Islet of Langerhans (tissue), 1 donor: Measurements from ENCODE around the gene ZBTB7C.

Source experiments
- FAIRE-seq: peaks from one replicate; lab custom pipeline; 2011; peaks lifted over from hg19 to GRCh38; lab: Jason Lieb, UNC

The ZBTB7C gene

DNA sequence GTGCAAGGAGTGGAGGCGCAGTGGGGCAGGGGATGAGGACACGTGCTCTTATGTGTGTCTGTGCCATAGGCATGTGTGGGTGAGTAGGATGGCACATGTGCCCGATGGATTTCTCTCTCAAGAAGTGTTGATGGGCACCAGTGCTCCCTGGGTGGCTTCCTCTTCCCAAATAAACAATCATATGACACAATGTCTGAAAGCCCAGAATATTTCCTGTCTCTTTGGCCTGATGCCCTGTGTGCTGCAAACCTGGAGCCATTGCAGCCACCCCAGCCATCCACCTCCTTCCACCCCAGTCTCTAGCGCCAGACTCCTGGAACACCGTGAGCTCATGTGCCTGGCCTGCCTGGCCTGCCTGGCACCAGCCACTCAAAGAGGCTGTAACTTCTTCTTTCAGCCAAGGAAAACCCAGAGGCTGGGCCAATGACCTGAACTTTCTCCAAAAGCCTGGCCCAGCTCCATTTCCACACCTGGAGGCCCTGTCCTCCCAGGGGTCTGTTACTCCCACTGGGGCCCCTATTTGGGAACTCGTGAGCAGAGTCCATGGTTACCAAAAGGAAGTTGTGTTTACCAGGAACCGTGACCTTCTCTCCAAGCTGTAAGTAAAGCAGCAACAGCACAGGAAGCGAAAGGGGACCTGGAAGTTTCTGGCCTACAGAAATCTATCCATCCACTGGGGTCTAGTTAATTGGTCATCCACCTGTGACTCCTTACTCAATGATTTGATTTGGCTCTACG lies 9.5 kb upstream of the ZBTB7C start:
- no peak for FAIRE-seq

- FAIRE-seq = no peak
These were observed 8.8 kb upstream of the ZBTB7C start for GRCh38 chr18:48417985-48418384.

DNA sequence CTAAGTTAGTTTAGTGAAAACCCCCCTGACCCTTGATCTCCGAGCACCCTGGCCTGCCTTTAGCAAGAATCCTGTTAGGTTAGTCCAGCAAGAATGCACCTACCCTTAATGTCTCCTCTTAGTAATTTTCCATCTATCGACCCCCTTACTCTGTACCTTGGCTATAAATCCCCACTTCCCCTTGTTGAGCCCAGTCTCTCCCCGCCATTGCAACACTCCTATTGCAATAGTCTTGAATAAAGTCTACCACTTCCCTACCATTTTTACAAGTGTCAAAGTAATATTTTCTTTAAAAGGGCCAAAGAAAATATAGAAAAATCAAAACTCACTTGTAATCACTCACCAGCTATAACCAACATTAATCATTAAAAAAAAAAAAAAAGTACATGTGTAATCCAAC lies 4.2 kb upstream of the ZBTB7C start:
- no peak for FAIRE-seq

GRCh38 chr18:48412339-48412929 lies 3.3 kb upstream of the ZBTB7C start:
- peak; percentile 88 for FAIRE-seq

DNA sequence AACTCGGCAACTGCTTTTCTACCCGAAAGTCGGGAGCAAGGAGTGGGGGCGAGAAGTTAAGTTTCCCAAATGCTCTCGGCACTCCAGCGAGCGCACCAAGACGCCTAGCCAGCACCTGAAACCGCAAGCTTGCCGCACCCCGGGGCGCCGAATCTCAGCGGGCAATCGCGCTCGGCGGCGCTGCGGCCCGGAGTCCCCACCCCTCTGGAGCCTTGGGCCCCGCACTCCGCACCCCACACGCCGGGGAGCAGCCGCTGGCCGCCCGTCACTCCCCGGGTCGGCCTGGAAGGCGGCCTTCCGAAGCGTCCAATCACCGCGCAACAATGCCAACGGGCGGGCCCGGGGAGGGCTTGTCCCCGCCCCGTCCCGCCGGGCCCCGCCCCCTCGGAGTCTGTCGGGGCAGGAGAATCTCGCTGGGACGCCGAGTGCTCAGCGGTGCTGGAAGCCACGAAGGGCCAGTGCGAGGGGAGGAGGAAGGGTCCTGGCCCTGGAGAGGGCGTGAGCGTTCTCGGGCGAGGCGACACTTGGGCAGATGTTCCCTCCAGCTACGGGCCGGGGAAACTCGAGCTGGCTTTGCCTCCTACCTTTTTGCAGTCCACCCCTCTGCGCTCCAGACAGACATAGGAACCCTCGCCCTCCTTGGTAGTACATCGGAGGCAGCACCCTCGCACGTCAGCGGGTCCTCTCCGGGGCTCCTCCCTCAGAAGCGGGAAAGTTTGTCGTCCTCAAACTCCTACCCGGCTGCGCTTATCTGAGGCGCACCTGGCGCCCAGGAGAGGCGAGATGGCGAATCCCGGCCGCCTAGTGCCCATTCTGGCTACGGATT lies 1.1 kb upstream of the ZBTB7C start:
- no peak for FAIRE-seq

DNA sequence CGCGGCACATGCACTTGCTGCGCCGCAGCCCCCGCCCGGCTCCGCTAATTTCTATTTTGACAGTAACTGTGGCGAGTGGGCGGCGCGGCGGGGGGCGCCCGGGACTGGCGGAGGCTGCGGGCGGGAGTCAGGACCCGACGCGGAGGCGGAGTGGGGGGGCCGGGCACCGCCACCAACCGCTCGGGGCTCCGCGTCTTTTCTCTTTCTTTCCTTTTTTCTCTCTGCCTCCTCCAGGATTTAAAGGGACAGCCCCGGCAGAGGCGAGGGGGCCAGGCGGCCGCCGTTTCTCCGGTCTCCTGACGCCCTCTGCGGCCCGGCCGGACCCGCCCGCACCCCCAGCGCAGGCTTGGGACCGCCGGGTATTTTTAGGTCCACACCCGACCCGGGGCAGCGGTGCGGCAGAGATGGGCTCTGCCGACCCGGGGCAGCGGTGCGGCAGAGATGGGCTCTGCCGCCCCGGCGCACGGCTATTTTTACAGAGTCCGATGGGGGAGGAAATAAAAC lies 460 bp upstream of the ZBTB7C start:
- FAIRE-seq = no peak

GRCh38 chr18:48408111-48408726 lies 964 bp downstream of the ZBTB7C start:
- no peak for FAIRE-seq

DNA sequence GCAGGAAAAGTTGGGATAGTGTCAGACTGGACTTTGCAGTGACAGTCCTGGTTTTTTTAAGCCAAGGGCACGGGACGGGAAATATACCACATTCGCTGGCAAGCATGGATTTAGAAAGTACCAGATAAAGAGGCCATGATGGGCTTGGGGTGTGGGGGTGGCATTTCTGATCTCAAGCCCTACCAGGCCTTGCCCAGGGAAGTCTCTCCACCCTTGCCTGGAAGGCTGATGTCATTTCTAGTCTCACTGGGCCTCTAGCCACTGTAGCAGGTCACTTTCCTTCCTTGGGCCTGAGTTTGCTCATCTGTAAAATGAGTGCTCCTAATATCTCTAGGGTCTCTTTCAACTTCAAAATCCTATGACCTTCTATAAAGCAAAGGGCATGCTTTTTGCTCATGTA lies 1.8 kb downstream of the ZBTB7C start:
- no peak for FAIRE-seq

DNA sequence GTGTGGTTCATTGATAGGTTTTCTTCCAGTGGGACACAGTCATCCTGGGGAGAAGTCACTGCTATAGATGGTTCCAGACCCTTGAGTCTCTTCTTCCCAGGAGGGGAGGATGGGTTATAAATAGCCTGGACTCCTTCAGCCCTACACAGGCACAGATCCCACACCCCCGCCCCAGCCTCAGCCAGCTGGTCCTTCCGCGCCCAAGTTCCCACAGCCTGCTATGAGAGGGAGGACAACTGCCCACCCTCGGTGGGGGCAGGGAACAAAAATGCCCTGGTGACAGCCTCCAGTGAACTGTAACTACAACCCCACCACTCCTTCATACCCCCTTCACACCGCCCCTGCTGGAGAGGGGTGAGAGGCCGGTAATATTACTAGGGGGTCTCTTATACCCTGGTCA lies 3.2 kb downstream of the ZBTB7C start:
- FAIRE-seq = no peak

DNA sequence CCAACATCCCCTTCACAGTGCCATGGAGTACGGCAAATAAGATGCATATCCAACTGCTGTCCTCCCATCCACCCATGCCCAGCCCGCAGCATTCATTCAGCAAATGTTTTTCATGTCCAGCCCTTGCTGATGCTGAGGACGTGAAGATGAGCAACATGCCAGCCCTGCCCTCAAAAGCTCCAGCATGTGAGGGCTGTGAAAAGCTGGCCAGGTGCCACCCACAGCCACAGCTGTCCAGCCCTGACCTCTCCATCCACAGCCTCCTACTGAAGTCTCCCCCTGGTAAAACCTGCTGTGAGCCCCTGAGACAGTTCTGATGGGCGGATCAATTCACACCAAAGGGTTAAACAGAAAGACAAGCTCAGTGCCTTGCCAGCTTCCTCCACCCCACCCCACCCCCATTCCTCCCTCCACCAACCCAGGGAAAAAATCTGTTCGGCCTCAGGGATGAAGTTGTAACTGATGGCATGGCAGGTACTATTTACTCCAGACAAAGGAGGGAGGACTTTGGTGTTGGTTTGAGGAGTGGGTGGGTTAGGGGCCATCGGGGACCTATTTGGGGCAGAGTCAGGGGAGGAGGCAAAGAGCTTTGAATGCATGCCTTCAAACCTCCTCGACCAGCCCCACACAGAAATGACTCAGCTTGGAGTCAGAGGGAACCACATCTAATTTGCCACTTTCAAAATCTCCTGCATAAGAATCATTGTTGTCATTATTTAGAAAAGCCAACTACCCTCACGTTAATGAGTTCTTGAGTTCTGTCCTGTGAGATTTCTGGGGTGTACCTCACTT lies 4.3 kb downstream of the ZBTB7C start:
- no peak for FAIRE-seq

- FAIRE-seq = no peak
These were observed 6.2 kb downstream of the ZBTB7C start for GRCh38 chr18:48402953-48403352.

DNA sequence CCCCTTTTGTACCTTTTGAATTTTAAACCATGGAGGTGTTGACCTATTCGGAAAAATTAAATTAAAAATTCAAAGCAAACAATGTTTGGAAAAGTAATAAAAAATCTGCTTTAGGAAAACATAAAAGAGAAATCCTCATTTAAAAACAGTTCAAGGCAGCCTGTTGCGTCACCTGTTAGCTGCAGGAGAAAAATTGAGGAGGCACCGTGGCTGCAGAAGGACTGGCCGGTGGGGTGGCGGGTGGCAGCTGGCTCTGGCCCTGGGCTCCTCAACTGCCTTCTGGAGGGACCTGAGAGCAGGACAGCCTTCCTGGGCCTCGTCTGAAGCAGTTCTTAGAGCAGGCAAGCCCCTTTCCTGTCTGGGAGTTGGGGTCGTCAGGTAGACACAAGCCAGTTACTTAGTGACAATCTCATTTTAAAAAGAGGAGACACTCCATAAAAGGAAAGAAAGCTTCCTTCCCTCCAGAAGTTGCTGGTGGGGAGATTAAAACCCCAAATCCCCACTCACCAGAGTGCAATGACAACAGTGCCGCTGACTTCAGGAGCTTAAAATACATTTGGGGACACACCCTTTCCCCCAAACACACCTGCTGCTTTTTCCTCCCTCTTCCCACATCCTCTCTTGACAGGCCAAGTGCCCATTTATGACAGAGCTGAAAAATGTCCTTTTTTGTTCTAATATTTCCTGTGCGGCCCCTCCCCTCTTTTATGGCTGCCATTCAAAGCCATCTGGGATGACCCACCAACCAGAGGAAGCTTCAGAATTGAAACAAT lies 9.7 kb downstream of the ZBTB7C start:
- no peak for FAIRE-seq

- no peak for FAIRE-seq
These were observed 11.1 kb downstream of the ZBTB7C start for GRCh38 chr18:48398074-48398473.

GRCh38 chr18:48397021-48397420 lies 12.2 kb downstream of the ZBTB7C start:
- no peak for FAIRE-seq

- no peak for FAIRE-seq
These were observed 12.6 kb downstream of the ZBTB7C start for GRCh38 chr18:48396561-48396960.

DNA sequence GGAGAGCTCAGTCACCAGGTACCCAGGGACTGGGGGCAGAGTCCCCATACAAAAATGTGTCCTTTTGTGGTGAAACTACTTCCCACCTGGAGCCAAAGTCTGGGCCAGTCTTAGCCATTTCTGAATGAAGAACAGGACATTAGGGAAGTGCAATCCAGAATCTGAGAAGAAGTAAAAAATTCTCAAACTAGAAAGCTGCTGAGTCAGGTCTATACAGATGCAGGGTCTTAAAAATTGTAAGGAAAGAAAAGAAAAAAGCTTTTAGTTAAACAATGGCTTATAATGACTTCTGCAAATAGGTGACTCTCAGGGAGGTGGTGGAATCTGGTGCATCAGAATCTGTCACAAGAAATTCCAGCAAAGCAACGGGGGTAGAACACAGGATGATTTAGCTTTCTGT lies 13.5 kb downstream of the ZBTB7C start:
- no peak for FAIRE-seq

GRCh38 chr18:48394176-48394575 lies 15.0 kb downstream of the ZBTB7C start:
- FAIRE-seq = no peak

- FAIRE-seq = no peak
These were observed 15.4 kb downstream of the ZBTB7C start for GRCh38 chr18:48393776-48394175.

DNA sequence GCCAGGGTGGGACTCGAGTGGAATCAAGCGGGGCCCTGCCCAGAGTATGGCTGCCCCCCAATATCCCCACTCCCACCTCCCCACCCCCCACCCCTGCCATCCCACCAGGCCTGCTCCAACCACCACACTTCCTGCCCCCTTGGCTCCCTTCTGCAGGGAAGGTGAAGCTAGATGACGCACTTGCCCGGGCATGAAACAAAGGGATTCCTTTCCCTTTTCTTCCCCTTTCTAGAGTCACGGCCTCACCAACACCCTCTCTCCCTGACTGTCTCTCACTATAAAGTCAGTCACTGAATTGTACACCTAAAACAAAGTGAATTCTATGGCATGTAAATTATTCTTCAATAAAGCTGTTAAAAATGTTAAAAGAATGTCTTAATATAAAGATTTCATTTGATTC lies 16.0 kb downstream of the ZBTB7C start:
- FAIRE-seq = no peak

GRCh38 chr18:48392268-48392667 lies 16.9 kb downstream of the ZBTB7C start:
- FAIRE-seq = no peak

DNA sequence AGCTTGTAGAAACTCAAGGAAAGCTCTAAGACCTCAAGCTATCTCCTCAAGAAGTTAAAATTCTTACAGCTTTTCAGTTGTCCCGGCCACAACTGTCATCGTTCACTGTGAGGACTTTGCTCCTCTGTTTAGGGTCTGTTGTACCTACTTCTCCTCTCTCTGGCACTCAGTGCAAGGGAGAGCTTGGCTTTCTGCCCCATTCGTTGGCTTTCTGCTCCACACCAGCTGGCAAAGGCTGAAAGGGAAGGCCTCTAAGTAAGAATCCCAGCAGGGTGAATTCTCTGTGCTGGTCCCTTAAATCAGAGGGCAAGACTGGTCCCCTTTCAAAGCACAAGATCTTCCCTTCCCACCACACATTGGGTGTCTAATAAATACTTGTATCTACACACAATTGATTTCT lies 17.3 kb downstream of the ZBTB7C start:
- no peak for FAIRE-seq
